CD4-positive, alpha-beta T cell treated with Interferon alpha-2 for 1 hour (primary cell): ENCODE data around the gene KIAA1217.

ENCODE experiments used
- DNase-seq, 2 donors: peaks; one replicate each; pipeline ENCODE4 v3.0.0-alpha.2; 2020 to 2022

Gene KIAA1217, protein sequence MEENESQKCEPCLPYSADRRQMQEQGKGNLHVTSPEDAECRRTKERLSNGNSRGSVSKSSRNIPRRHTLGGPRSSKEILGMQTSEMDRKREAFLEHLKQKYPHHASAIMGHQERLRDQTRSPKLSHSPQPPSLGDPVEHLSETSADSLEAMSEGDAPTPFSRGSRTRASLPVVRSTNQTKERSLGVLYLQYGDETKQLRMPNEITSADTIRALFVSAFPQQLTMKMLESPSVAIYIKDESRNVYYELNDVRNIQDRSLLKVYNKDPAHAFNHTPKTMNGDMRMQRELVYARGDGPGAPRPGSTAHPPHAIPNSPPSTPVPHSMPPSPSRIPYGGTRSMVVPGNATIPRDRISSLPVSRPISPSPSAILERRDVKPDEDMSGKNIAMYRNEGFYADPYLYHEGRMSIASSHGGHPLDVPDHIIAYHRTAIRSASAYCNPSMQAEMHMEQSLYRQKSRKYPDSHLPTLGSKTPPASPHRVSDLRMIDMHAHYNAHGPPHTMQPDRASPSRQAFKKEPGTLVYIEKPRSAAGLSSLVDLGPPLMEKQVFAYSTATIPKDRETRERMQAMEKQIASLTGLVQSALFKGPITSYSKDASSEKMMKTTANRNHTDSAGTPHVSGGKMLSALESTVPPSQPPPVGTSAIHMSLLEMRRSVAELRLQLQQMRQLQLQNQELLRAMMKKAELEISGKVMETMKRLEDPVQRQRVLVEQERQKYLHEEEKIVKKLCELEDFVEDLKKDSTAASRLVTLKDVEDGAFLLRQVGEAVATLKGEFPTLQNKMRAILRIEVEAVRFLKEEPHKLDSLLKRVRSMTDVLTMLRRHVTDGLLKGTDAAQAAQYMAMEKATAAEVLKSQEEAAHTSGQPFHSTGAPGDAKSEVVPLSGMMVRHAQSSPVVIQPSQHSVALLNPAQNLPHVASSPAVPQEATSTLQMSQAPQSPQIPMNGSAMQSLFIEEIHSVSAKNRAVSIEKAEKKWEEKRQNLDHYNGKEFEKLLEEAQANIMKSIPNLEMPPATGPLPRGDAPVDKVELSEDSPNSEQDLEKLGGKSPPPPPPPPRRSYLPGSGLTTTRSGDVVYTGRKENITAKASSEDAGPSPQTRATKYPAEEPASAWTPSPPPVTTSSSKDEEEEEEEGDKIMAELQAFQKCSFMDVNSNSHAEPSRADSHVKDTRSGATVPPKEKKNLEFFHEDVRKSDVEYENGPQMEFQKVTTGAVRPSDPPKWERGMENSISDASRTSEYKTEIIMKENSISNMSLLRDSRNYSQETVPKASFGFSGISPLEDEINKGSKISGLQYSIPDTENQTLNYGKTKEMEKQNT (N-terminal part only)

DNA sequence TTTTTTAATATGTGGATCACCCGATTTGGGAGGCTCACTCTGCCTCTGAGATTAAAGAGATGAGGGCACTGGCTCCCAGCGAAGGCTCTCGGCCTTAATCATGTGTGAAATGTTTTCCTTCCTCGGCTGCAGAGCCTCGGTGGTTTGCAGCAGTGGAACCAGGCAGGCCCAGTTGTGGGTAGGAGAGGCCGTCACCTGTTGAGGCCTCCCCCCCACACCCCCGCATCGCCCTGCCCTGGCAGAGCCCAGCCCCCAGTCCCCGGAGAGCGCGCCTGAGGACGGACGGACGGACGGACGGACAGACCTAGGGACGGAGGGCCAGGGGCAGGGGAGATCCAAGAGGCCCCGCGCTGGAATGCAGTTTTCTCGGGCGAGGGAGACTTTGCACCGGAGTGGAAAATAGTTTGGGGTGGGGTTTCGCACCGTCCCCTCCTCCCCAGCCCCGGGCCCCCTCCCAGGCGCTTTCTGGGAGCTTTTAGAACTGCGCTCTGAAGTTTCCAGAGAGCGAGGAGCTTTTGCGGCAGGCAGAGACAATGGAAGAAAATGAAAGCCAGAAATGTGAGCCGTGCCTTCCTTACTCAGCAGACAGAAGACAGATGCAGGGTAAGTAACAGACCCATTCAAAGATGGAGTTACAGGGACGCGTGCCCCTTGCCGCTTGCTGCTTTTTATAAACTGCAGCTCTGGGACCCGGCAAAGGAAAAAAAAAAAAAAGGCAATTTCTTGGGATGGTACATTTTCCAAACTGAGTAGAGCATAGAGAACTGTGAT is at the start of gene KIAA1217:
Gene KIAA1217 (plus strand): TSS at position 478 of the 771 bp plus-strand sequence. CDS start 56 bp downstream, at position 534.
- no peak for DNase-seq

DNA sequence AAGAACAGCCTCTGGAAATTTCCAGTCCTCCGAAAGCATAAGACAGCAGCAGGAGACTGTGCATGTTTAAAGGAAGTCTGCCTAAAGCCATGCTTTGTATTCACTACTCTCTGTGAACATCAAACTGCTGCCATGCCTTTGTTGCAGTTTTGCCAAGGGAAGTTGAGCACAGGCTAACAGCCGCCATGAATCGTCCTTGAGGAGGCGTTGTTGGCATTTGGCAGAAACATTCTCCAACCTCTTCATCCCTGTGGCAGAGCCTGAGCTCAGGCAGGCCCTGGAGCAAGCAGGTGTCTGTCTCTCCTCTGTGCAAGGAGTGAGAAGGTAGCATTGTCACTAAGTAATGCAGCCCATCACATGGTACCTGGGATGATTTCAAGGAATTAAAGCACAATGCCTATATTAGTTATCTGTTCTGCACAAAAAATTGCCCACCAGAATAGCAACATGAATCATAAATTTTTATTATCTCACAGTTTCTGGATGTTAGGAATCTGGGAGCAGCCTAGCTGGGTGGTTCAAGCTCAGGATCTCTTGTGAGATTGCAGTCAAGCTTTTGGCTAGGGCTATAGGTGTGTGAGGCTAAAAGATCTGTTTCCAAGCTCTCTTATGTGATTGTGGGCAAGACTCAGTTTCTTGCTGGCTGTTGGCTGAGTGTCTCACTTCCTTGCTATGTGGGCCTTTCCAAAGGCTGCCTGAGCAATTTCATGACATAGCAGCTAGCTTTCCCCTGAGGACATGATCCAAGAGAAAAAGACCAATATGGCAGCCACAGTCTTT is 46.5 kb upstream of the KIAA1217 start:
- DNase-seq, result no peak

- no peak for DNase-seq
These were observed 45.5 kb upstream of the KIAA1217 start for GRCh38 chr10:24163485-24163884.

GRCh38 chr10:24168258-24169170 is 40.4 kb upstream of the KIAA1217 start:
- DNase-seq, result no peak

DNA sequence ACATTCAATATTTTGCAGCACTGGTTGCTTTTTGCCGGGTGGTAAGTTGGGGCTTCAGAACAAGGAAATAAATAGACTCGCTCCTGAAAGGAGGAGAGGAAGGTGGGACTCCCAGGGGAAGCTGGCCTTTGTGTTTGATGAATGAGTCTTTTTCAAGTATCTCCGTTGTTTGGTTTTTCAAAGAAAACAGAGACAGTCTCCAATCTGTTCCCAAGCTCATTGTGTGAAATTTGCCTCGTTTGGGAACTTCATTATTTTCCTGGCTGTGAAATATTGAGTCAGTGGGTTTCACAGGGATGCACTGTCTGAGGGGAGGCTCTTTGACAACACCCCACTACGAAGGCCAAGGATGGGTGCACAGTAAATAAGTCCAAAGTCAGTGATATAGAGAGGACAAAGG is 38.7 kb upstream of the KIAA1217 start:
- no peak for DNase-seq

- no peak for DNase-seq
These were observed 36.0 kb upstream of the KIAA1217 start for GRCh38 chr10:24172909-24173308.

DNA sequence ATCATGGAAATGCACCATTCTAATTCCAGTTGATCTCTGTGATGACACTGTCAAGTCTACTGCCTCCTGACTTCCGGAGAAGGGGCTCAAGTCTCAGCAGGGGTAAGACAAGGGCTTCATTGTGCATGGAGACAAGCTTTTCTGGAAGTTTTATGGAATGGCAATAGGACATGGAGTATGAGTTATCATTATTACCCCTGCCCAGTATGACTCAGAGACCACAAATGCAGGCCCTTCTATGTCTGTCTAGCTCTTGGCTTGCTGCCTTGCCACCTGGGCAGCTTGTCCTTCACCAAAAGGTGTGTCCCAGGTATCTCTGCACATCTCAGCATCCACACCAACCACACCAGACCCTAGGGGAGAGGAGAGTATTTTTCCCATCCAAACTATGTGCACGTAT is 34.9 kb upstream of the KIAA1217 start:
- DNase-seq, result no peak

DNA sequence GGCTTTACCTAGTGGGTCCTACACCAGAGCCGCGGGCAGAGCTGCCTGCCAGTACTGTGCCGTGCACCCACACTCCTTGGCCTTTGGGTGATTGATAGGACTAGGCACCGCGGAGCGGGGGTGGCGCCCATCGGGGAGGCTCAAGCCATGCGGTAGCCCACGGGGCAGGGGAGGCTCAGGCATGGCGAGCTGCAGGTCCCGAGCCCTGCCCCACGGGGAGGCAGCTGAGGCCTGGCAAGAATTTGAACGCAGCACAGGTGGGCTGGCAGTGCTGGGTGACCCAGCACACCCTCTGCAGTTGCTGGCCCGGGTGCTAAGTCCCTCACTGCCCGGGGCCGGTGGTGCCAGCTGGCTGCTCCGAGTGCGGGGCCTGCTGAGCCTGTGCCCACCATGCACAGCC is 32.3 kb upstream of the KIAA1217 start:
- no peak for DNase-seq

GRCh38 chr10:24177636-24178035 is 31.3 kb upstream of the KIAA1217 start:
- DNase-seq, result no peak

DNA sequence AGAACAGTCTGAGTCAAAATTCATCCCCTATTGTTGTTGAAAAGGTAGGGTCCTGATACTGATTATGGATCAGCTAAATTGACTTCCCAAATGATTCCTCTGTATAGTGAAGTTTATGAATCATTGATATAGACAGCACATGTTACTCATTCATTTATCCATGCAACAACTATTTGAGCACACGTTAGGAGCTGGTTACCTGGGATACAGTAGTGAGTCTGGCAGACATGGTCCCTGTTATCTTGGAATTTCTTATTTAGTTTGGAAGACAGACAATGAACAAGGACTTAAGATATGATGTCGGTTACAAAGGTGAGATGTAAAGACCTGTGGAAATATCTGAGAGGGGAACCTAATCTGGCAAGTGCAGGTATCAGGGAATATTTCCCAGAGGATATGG is 28.0 kb upstream of the KIAA1217 start:
- no peak for DNase-seq

DNA sequence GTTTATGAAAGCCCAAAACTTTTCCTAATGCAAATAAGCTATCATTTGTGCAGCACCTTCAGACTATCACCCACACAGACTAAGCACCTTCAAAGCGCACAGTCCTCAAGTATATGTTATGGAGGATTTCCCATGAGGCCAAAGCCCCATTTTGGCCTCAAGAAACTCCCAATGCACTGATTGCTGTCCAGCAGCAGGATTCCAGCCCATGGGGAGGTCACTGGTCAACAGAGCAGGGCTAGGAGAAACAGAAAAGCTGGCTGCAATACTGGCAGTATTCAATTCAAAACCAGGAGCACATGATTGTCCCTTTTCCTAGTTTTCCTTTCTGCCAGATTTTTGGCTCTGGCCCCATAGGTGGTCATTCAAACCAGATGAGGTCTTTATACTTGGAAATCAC is 24.5 kb upstream of the KIAA1217 start:
- DNase-seq, result no peak

DNA sequence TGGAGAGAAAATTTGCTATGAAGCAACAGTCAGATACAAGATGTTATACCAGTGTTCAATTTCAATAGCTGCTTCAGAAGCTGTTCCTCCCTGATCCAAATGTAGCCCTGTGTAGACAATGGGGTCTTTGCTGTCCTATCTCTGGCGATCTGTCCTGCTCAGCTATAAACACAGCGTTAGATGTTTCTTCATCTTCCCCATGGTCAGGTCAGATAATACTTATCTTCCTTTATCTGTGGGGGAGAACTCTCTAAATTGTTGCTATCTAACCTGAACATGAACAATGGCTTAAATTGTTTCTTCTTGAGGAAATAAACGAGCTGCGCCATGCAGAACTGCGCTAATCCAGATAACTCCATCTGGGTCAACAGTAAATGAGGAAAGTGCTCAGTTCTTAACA is 15.6 kb upstream of the KIAA1217 start:
- DNase-seq, result no peak

GRCh38 chr10:24197263-24197662 is 11.7 kb upstream of the KIAA1217 start:
- no peak for DNase-seq

GRCh38 chr10:24201503-24202180 is 7.3 kb upstream of the KIAA1217 start:
- no peak for DNase-seq

DNA sequence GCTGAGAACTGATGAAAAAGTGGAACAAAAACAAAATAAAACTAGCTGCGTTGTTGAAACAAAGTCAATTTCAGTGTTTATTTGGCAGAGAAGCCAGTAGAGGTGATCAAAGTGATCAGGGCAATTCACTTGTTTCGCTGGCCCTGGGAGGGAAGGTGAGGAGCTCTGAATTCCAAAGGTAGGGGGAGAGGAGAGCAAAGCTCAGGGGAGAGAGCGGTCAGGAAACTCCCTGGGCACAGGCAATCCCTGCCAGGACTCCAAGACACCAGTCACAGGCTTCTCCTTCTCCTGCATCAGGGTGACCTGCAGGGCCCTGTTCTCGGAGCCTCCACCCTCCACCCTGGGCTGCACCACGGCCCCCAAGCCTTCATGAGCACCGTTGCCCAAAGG is 6.8 kb upstream of the KIAA1217 start:
- no peak for DNase-seq

GRCh38 chr10:24205821-24206220 is 3.1 kb upstream of the KIAA1217 start:
- DNase-seq, result no peak

- DNase-seq, result no peak
These were observed 2.6 kb upstream of the KIAA1217 start for GRCh38 chr10:24206334-24206733.

GRCh38 chr10:24206926-24207325 is 2.0 kb upstream of the KIAA1217 start:
- DNase-seq, result no peak

DNA sequence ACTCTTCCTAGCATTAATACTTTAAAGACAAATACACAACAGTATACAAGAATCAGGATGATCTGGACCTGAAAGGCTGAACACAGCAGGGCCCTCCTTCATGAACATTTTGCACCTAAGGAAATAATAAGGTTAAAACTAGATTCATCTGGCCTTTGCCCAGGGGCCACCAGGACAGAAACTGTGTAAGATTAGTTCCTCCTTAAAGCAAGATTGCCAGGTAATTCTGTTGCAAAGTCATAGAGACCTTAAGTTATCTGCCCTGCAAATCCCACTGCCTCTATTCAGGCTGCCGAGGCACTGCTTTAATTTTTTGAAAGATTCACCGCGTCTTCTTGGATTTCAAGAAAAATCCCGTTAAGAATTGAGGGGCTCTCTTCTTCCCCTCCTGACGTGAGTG is 1.6 kb upstream of the KIAA1217 start:
- no peak for DNase-seq
